ENCODE data around the gene ACTR2.
A peak's percentile ranks its signal among the peaks of the same experiment; 100 is the strongest.
"Not testable (repeated sequence)": the region's sequence is repeated elsewhere in the genome, so short reads cannot be mapped to it uniquely, and the experiment has no call there.

ACTR2 gene

GRCh38 chr2:65227456-65228262 lies at the start of gene ACTR2:
Gene ACTR2, plus strand, starts transcription at chr2:65227831. Its CDS starts 79 bp downstream, at chr2:65227910.
- peak; percentile 98 for DNase-seq

- DNase-seq, result no peak
These were observed 45.1 kb upstream of the ACTR2 start for GRCh38 chr2:65182570-65182969.

- not testable (repeated sequence) for DNase-seq
These were observed 44.2 kb upstream of the ACTR2 start for GRCh38 chr2:65183406-65183805.

- DNase-seq, result no peak
These were observed 42.6 kb upstream of the ACTR2 start for GRCh38 chr2:65185012-65185411.

- DNase-seq, result peak; percentile 13
These were observed 41.4 kb upstream of the ACTR2 start for GRCh38 chr2:65186093-65186868.

- peak; percentile 77 for DNase-seq
These were observed 40.5 kb upstream of the ACTR2 start for GRCh38 chr2:65186872-65187851.

GRCh38 chr2:65193446-65193845 lies 34.2 kb upstream of the ACTR2 start:
- DNase-seq, result peak; percentile 18

- no peak for DNase-seq
These were observed 28.9 kb upstream of the ACTR2 start for GRCh38 chr2:65198737-65199136.

- no peak for DNase-seq
These were observed 28.5 kb upstream of the ACTR2 start for GRCh38 chr2:65199166-65199565.

GRCh38 chr2:65199891-65200290 lies 27.7 kb upstream of the ACTR2 start:
- DNase-seq, result no peak

GRCh38 chr2:65204461-65205210 lies 23.0 kb upstream of the ACTR2 start:
- DNase-seq, result peak; percentile 60

GRCh38 chr2:65212115-65212514 lies 15.5 kb upstream of the ACTR2 start:
- DNase-seq, result no peak

- DNase-seq, result no peak
These were observed 15.0 kb upstream of the ACTR2 start for GRCh38 chr2:65212619-65213018.

GRCh38 chr2:65213035-65213434 lies 14.6 kb upstream of the ACTR2 start:
- DNase-seq, result no peak

GRCh38 chr2:65214361-65214760 lies 13.3 kb upstream of the ACTR2 start:
- DNase-seq, result no peak

GRCh38 chr2:65214843-65215242 lies 12.8 kb upstream of the ACTR2 start:
- DNase-seq, result no peak

GRCh38 chr2:65215946-65216345 lies 11.7 kb upstream of the ACTR2 start:
- DNase-seq, result peak; percentile 29

GRCh38 chr2:65220432-65221131 lies 7.0 kb upstream of the ACTR2 start:
- no peak for DNase-seq

- DNase-seq, result not testable (repeated sequence)
These were observed 6.4 kb upstream of the ACTR2 start for GRCh38 chr2:65221275-65221674.

- DNase-seq, result peak; percentile 47
These were observed 593 bp upstream of the ACTR2 start for GRCh38 chr2:65227020-65227455.

- DNase-seq, result peak; percentile 86
These were observed 676 bp downstream of the ACTR2 start for GRCh38 chr2:65228263-65228750.

Measured in inflammatory macrophage treated with lipopolysaccharide for 4 hours (primary cell).